Skeletal muscle tissue (tissue), 4 donors: ENCODE data around the gene DYNLT2B. TPM values are rescaled to one million over a fixed set of nuclear protein-coding genes. Genes with fewer than 3 reads are reported as not detected.

ENCODE experiments used
- H3K27ac ChIP-seq: one replicate; pipeline ENCODE4 v1.7.0; 2013; ENCODE audit warnings: mild to moderate bottlenecking, low read depth, low read length, inconsistent platforms
- H3K27me3 ChIP-seq, 3 donors: one replicate each; pipeline ENCODE4 v1.7.0; 2013; ENCODE audit warnings: low read length in 3 of 3; ENCODE audit not compliant: control insufficient read depth in 3 of 3, insufficient read depth in 3 of 3
- H3K36me3 ChIP-seq, 3 donors: one replicate each; pipeline ENCODE4 v1.7.0; 2013; ENCODE audit warnings: low read length in 3 of 3; ENCODE audit not compliant: control insufficient read depth in 3 of 3, insufficient read depth in 3 of 3
- H3K4me1 ChIP-seq, 3 donors: one replicate each; pipeline ENCODE4 v1.7.0; 2013; ENCODE audit warnings: low read length in 3 of 3, mild to moderate bottlenecking in 3 of 3; ENCODE audit not compliant: control insufficient read depth in 3 of 3, insufficient read depth in 3 of 3
- H3K4me3 ChIP-seq, 3 donors: one replicate each; pipeline ENCODE4 v1.7.0; 2013; ENCODE audit warnings: low read length in 3 of 3
- H3K9ac ChIP-seq, 3 donors: one replicate each; pipeline ENCODE4 v1.7.0; 2013; ENCODE audit warnings: low read length in 3 of 3, mild to moderate bottlenecking in 3 of 3, moderate library complexity in 2 of 3, low read depth in 1 of 3
- H3K9me3 ChIP-seq, 3 donors: one replicate each; pipeline ENCODE4 v1.7.0; 2013; ENCODE audit warnings: low read length in 3 of 3; ENCODE audit not compliant: control insufficient read depth in 3 of 3
- total RNA-seq: library from RNA; depleted of rRNA; stranded (reverse); fragments of >200 nt; gene quantifications from one replicate; pipeline ENCODE4 v1.2.3, GENCODE V29; 2014
- donor health status: Osteomylitis.

Gene DYNLT2B
- total RNA-seq, 1 donor from 2014 or later = 4.2 TPM

DNA sequence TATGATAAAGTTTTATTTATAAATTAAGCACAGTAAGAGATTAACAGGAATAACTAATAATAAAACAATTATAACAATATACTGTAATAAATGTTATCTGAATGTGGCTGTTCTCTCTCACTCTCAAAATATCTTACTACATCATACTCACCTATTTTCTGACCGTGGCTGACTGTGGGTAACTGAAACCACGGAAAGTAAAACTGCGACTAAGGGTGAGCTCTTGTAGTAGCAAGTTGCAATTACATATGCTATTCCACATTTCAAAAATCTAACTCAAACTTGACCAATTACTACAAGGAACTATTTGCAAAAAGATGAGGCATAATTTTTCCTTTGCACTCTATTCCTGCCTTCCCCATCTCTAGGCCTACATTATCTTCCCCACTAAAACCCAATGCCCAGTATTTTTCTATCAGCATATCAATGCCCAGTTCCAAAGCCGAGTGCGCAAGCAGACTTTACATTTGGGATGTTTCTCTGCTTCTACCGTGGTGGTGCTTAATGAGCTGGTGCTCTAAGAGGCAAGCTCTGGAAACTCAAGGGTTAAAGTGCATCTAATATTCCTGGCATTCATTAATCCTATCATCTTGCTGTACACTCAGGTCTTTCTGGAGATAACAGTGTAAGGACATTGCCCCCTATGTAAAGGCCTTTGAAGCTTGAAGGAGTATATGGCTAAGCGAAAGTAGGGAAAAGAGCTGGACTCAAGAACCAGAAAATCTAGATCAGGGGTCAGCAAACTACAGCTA, 37.2 kb downstream of the DYNLT2B start:
- peaks cover 46 to 59% (median 50%) of the 10 kb centered on the region in 3 donors for H3K4me1 ChIP-seq
- no peaks in the 10 kb centered on the region for H3K27me3 ChIP-seq
- H3K4me3 ChIP-seq = peak overlapping the region in 1 of 3 donors; percentile 6
- peak overlapping the region in 2 of 3 donors; percentile 17 to 45 for H3K9ac ChIP-seq
- no peaks in the 10 kb centered on the region for H3K9me3 ChIP-seq
- H3K27ac ChIP-seq = peak overlapping the region; percentile 89
- H3K36me3 ChIP-seq = no peaks in the 10 kb centered on the region

DNA sequence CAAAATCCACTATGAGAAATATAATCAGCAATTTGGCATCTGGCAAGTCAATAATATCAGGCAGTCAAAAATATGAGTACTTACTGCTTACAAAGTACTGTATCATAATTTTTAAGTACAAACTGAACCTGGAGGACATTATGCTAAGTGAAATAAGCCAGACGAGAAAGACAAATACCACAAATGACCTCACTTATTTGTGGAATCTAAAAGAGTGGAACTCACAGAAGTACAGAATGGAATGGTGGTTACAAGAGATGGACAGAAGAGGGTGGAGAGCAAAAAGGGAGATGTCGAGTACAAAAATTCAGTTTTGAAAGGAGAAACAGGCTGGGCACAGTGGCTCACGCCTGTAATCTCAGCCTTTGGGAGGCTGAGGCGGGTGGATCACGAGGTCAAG, 42.9 kb downstream of the DYNLT2B start:
- peaks cover 2 to 9% (median 5%) of the 10 kb centered on the region in 3 donors for H3K36me3 ChIP-seq
- peaks cover 17 to 38% (median 32%) of the 10 kb centered on the region in 3 donors for H3K4me1 ChIP-seq
- no peak overlapping the region for H3K9ac ChIP-seq
- no peak overlapping the region for H3K4me3 ChIP-seq
- H3K27ac ChIP-seq = no peak overlapping the region
- H3K27me3 ChIP-seq = no peaks in the 10 kb centered on the region
- no peaks in the 10 kb centered on the region for H3K9me3 ChIP-seq

DNA sequence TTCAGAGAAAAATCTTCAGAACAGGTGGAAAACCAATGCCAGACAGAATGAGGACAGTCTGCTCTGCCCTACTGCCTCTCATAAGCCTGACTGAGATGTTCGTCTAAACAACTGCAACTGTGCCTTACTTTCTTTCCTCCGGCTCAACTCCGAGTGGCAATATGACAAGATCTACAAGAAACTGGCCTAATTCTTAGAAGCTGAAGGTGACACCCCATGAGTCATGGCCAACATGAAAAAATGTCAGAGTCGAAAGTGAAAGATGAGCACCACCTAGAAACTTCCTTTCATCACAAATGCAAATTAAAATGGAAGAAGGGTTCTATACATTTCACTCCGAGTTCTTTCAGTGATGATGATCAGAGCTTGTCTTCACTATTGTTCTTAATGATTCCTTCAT, 43.5 kb downstream of the DYNLT2B start:
- Histone ChIP-seq H3K9me3 (no peaks in the 10 kb centered on the region), H3K9ac (no peak overlapping the region), H3K4me3 (no peak overlapping the region), H3K4me1 (peaks cover 14 to 34% (median 28%) of the 10 kb centered on the region in 3 donors), H3K36me3 (peaks cover 6 to 11% (median 7%) of the 10 kb centered on the region in 3 donors), H3K27ac (no peak overlapping the region), H3K27me3 (no peaks in the 10 kb centered on the region)

DNA sequence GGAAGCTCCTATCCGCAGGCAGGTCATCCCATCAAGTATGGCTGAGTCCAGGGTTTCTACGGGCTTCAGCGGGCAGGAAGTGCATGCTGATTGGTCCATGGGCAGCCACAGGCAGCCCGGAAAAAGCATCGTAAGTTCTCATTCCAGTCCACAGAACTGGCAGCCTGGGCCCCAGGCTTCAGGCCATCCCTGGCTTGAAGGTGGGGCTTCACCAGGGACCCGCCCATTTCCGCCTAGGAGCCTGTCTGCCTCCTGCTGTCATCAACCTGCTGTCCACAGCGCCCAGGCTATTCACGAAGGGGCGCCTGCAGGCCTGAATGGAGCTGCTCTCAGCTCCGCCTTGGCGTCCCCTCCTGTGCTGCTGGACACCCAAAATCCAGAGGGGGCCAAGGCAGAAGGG, 44.4 kb downstream of the DYNLT2B start:
- H3K9me3 ChIP-seq = no peaks in the 10 kb centered on the region
- no peak overlapping the region for H3K4me3 ChIP-seq
- peaks cover 8 to 25% (median 19%) of the 10 kb centered on the region in 3 donors for H3K4me1 ChIP-seq
- peak overlapping the region in 1 of 3 donors; percentile 40 for H3K9ac ChIP-seq
- H3K36me3 ChIP-seq = peaks cover 6 to 11% (median 9%) of the 10 kb centered on the region in 3 donors
- H3K27ac ChIP-seq = peak overlapping the region; percentile 13
- no peaks in the 10 kb centered on the region for H3K27me3 ChIP-seq

DNA sequence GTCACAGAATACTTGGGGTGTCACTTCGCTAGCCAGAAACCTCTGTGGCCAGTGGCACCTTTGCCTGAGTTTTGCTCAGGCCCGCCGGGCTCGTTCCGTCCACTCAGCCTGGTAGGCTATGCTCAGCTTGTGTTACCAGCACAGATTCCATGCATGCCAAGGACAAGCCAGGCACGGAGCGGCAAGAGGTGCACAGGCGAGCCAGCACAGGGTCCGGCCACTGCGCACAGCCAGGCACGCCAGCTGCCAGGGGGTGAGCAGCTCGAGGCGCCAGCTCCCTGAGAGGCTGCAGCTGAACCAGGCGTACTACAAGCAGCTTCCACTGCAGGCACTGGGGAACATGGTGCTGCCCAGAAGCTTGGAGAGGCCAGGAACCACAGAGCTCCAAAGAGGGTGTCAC, 45.2 kb downstream of the DYNLT2B start:
- no peaks in the 10 kb centered on the region for H3K27me3 ChIP-seq
- peaks cover 9 to 15% (median 10%) of the 10 kb centered on the region in 3 donors for H3K36me3 ChIP-seq
- peak overlapping the region; percentile 23 for H3K27ac ChIP-seq
- H3K9ac ChIP-seq = peak overlapping the region in 1 of 3 donors; percentile 40
- H3K4me1 ChIP-seq = peaks cover 8 to 23% (median 16%) of the 10 kb centered on the region in 3 donors
- peak overlapping the region; percentile 4 to 35 (median 29) for H3K4me3 ChIP-seq
- no peaks in the 10 kb centered on the region for H3K9me3 ChIP-seq

DNA sequence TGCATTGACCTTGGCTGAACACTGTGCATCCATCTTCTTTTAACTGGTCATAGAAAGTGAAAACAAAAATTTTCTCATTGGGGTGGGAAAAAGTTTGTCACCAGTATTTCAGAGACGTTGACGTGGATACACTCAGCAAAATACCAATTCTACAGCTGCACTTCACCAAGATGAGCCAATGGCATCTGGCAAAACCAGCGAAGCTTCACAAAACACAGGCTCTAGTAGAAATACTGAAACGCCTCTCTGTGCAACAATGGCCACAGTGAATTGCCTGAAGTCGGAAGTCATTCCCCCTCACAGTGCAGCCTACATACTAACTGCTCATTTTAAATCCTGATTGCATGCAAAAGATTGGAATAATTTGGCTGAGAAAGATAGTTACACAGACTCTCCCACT, 47.5 kb downstream of the DYNLT2B start:
- Histone ChIP-seq H3K4me1 (peaks cover 8 to 23% (median 16%) of the 10 kb centered on the region in 3 donors), H3K9me3 (no peaks in the 10 kb centered on the region)

DNA sequence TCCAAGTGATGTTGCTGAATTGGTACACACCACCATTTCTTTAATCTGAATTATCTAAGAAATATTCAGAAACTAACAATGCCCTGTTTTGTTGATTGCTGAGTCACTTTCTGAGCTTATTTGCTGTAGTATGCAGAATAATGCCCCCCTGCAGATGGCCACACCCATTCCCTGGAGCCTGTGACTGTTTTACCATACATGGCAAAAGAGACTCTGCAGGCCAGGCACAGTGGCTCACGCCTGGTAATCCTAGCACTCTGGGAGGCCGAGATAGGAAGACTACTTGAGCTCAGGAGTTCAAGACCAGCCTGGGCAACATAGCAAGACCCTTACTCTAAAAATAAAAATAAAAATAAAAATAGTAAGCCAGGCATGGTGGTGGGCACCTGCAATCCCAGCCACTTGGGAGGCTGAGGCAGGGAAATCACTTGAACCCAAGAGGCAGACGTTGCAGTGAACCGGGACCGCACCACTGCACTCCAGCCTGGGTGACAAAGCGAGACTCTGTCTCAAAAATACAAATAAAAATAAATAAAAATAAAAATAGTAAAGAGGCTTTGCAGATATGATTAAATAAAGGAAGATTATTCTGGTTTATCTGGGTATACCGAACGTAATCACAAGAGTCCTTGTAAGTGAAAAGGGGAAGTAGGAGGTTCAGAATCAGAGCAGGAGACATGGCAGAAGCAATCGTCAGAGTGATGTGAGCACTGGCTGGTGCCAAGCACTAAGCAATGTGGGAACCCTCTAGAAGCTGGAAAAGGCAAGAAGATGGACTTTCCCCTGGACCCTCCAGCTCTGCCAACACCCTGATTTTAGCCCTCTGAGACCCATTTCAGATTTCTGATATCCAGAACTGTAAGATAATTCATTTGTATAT, 49.5 kb downstream of the DYNLT2B start:
- Histone ChIP-seq H3K9ac (no peak overlapping the region), H3K27ac (no peak overlapping the region), H3K4me1 (peaks cover 3 to 13% (median 11%) of the 10 kb centered on the region in 3 donors), H3K4me3 (no peak overlapping the region), H3K27me3 (no peaks in the 10 kb centered on the region), H3K9me3 (no peaks in the 10 kb centered on the region), H3K36me3 (peaks cover 14 to 28% (median 21%) of the 10 kb centered on the region in 3 donors)

More for the DNA sequence above, 47.5 kb downstream of the DYNLT2B start:
- no peak overlapping the region for H3K27ac ChIP-seq
- no peak overlapping the region for H3K4me3 ChIP-seq
- no peaks in the 10 kb centered on the region for H3K27me3 ChIP-seq
- peaks cover 14 to 20% (median 20%) of the 10 kb centered on the region in 3 donors for H3K36me3 ChIP-seq
- H3K9ac ChIP-seq = no peak overlapping the region

DNA sequence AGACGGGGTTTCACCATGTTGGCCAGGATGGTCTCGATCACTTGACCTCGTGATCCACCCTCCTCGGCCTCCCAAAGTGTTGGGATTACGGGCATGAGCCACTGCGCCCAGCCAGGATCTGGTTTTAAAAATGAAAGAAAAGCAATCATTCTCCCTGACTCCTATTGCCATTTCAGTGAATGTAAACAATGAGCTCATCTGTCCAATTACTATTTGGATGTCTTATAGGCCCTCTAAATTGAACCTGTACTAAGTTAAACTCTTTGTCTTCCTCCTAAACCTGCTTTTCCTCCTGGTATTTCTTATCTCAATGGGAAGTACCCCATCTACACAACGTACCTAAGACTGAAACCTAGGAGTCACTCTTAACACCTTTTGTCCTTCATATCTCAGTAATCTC, 54.2 kb downstream of the DYNLT2B start:
- peaks cover 10 to 28% (median 12%) of the 10 kb centered on the region in 3 donors for H3K36me3 ChIP-seq
- H3K4me1 ChIP-seq = no peaks in the 10 kb centered on the region

DNA sequence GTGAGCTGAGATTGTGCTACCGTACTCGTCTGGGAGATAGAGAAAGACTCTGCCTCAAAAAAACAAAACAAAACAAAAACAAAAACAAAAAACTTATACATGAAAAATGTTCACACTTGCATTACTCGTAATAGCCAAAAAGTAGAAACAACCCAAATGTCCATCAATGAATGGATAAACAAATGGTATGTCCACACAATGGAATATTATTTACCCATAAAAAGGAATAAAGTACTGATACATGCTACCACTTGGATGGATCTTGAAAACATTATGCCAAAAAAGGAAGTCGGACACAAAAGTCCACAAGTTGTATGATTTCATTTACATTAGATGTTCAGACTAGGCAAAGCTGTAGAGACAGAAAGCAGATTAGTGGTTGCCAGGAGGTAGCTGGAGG, 57.3 kb downstream of the DYNLT2B start:
- H3K36me3 ChIP-seq = peaks cover 9 to 24% (median 13%) of the 10 kb centered on the region in 3 donors
- H3K9ac ChIP-seq = no peak overlapping the region
- H3K27ac ChIP-seq = no peak overlapping the region
- H3K9me3 ChIP-seq = no peaks in the 10 kb centered on the region
- no peaks in the 10 kb centered on the region for H3K27me3 ChIP-seq
- H3K4me3 ChIP-seq = no peak overlapping the region
- no peaks in the 10 kb centered on the region for H3K4me1 ChIP-seq

More for the DNA sequence above, 54.2 kb downstream of the DYNLT2B start:
- Histone ChIP-seq H3K9ac (no peak overlapping the region), H3K27ac (no peak overlapping the region), H3K4me3 (no peak overlapping the region), H3K27me3 (no peaks in the 10 kb centered on the region), H3K9me3 (no peaks in the 10 kb centered on the region)
